ENCODE measurements around the gene UBR2. TPM values are rescaled to one million over a fixed set of nuclear protein-coding genes. Genes with fewer than 3 reads are reported as not detected.

Gene UBR2
- polyA plus RNA-seq (ENCODE audit: insufficient read length), result 36.2 TPM
- long read RNA-seq, donor 1, partial matches to known transcripts, result 5 of 5 reads
- long read RNA-seq, donor 1, other reads (novel, unspliced or antisense), result 0 of 5 reads
- long read RNA-seq, donor 2, partial matches to known transcripts, result 6 of 6 reads
- long read RNA-seq, donor 2, other reads (novel, unspliced or antisense), result 0 of 6 reads
- long read RNA-seq, donor 3, partial matches to known transcripts, result 8 of 8 reads
- long read RNA-seq, donor 3, other reads (novel, unspliced or antisense), result 0 of 8 reads
- long read RNA-seq, donor 4, result 0 reads
- long read RNA-seq, donor 5, partial matches to known transcripts, result 13 of 13 reads
- long read RNA-seq, donor 5, other reads (novel, unspliced or antisense), result 0 of 13 reads
- long read RNA-seq, donor 6, result 0 reads
- long read RNA-seq, donor 7, partial matches to known transcripts, result 35 of 35 reads
- long read RNA-seq, donor 7, other reads (novel, unspliced or antisense), result 0 of 35 reads
- long read RNA-seq, donor 8, result 0 reads

- DNase-seq, result peak; percentile 99
These were observed at the start of gene UBR2 for GRCh38 chr6:42563697-42564505. UBR2 (plus strand) TSS chr6:42564029; CDS start chr6:42564320, 291 bp downstream.

- DNase-seq, result no peak
These were observed 49.1 kb upstream of the UBR2 start for GRCh38 chr6:42514745-42515144.

- DNase-seq, result no peak
These were observed 44.0 kb upstream of the UBR2 start for GRCh38 chr6:42519779-42520178.

- no peak for DNase-seq
These were observed 42.8 kb upstream of the UBR2 start for GRCh38 chr6:42520786-42521607.

- no peak for DNase-seq
These were observed 41.8 kb upstream of the UBR2 start for GRCh38 chr6:42522036-42522435.

GRCh38 chr6:42522942-42523814, 40.7 kb upstream of the UBR2 start:
- DNase-seq, result no peak

- DNase-seq, result no peak
These were observed 38.6 kb upstream of the UBR2 start for GRCh38 chr6:42525206-42525605.

GRCh38 chr6:42526616-42527015, 37.2 kb upstream of the UBR2 start:
- DNase-seq, result no peak

GRCh38 chr6:42527204-42527603, 36.6 kb upstream of the UBR2 start:
- no peak for DNase-seq

- no peak for DNase-seq
These were observed 33.5 kb upstream of the UBR2 start for GRCh38 chr6:42530296-42530695.

- DNase-seq, result no peak
These were observed 33.1 kb upstream of the UBR2 start for GRCh38 chr6:42530751-42531150.

GRCh38 chr6:42532038-42532669, 31.7 kb upstream of the UBR2 start:
- no peak for DNase-seq

GRCh38 chr6:42533794-42534193, 30.0 kb upstream of the UBR2 start:
- DNase-seq, result no peak

GRCh38 chr6:42537536-42537935, 26.3 kb upstream of the UBR2 start:
- DNase-seq, result no peak

- no peak for DNase-seq
These were observed 24.7 kb upstream of the UBR2 start for GRCh38 chr6:42539135-42539534.

GRCh38 chr6:42545226-42545773, 18.5 kb upstream of the UBR2 start:
- DNase-seq, result no peak

- peak; percentile 82 for DNase-seq
These were observed 16.2 kb upstream of the UBR2 start for GRCh38 chr6:42547407-42548329.

GRCh38 chr6:42550277-42550676, 13.6 kb upstream of the UBR2 start:
- no peak for DNase-seq

GRCh38 chr6:42551217-42551616, 12.6 kb upstream of the UBR2 start:
- DNase-seq, result no peak
